SIG-M5 treated with dmso at 0.1 percent for 504 hours (cell line): ENCODE results near the gene COBL.

Experiments
- DNase-seq: peaks from one replicate; lab custom pipeline; 2025; ENCODE audit not compliant: unreplicated experiment; lab: John Stamatoyannopoulos, UW

Gene COBL

DNA sequence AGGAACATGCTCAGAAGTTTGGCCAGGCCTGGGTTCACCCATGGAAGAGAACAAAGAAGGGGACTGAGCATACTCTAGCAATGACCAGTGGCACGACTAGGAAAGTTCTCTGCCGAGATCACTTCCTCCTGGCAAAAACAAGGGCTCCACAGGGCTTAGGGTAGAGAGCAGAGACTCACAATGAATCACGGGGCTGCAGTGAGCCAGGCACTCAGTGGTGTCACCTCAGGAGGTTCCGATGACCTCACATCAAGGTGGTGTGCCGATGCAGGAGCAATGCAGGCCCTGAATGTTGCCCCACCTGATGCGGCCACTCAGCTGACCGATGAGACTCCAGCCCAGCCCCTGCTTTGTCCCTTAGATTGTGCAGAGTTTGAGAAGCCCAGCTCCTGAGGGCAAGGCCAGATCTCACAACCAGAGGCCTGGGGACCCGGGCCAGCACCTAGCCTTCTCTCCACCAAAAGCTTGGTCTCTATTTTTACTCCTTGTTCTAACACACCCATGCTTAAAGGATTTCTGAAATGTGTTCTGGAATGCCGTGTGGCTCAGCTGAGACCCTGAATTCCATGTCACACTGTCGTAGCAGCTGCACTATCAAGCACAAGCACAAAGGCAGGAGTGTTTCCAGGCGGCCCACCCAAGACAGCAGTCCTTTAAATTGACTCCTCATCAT, 60.9 kb downstream of the COBL start:
- no peak for DNase-seq

DNA sequence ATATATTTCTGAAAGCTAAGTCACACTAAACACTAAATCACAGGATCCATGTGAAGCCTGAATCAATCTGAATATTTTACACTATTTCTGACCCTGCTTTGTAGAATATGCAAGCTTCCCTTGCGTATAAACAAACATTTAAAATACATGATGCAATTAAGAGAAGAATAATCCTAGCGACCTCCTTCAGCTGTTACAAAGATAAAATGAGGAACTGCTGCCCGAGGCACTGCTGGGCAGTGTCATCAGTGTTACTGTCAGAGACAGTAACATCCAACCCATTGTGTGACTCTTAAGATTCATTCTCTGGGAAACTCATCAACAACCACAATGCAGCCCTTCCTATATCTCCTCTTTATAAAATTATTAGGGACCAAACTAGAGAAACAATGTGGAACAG, 61.6 kb downstream of the COBL start:
- no peak for DNase-seq

GRCh38 chr7:51253157-51253556, 63.5 kb downstream of the COBL start:
- DNase-seq = no peak

GRCh38 chr7:51251290-51251689, 65.3 kb downstream of the COBL start:
- no peak for DNase-seq

- DNase-seq = no peak
These were observed 66.1 kb downstream of the COBL start for GRCh38 chr7:51250512-51250911.

- no peak for DNase-seq
These were observed 66.6 kb downstream of the COBL start for GRCh38 chr7:51249991-51250390.

DNA sequence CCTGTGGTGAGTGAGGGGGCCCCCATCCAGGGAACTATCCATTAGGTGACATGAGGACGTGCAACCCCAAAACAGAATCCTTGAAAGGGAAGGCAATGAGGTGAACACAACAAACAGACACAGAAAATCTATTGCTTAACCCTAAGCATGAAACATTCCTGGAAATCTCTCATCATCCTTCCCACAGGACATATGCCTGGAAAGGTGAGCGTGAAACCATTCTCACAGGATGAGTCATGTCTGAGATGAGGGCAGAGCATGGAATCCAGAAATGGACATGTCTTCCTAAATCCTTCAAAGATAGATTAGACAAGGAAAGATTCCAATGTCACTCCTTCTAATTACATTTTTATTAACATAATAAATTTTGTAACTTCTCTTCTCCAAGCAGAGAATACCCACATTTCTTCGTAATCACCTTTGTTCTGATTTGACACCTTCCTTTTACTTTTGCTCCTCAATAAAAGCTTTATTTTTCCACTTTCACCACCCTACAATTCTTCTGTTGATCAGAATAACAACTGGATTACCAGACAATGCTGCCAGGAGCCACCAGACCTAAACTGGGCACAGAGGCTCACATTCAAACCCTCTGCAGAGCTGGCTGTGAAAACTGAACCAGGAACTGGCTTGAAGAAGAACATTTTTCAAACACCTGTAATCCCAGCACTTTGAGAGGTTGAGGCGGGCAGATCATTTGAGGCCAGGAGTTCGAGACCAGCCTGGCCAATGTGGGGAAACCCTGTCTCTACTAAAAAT, 67.2 kb downstream of the COBL start:
- no peak for DNase-seq

- no peak for DNase-seq
These were observed 70.1 kb downstream of the COBL start for GRCh38 chr7:51246258-51247245.

- DNase-seq = no peak
These were observed 71.7 kb downstream of the COBL start for GRCh38 chr7:51244885-51245284.

DNA sequence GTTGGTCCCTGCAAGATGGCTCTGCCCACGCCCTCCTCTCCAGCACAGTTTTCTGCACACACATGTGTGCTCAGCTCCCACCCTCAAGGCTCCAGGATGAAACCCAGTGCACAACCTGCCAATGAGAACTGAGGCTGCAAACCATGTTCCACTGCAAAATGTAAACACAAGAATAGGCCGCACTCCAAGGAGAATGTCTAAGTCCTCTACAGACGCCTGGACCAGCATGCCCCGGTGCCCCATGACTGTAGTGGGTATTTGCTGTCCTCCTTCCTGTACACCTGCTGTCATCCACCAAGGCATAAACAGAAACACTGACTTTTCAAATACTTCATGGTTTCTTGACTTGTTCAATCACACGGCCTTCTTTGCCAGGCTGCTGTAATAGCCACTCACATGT, 72.6 kb downstream of the COBL start:
- DNase-seq = no peak

DNA sequence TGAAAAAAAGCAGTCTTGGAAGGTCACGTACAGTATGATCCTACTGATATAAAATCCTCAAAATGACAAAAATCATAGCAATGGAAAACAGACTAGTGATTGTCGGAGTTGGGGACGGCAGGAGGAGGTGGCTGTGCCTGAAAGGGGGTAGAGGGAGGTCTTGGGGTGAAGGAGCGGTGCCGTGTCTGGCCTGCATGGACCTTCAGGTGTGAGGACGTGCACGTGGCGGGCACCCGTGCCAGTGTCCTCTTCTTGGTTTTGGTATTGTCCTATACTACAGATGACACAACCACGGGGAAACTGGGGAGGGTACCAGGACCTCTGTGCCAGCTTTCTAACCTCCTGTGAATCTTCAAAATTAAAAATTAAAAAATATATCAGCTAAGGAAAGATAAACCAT, 73.0 kb downstream of the COBL start:
- no peak for DNase-seq

- no peak for DNase-seq
These were observed 73.6 kb downstream of the COBL start for GRCh38 chr7:51242881-51243518.

- DNase-seq = no peak
These were observed 74.5 kb downstream of the COBL start for GRCh38 chr7:51242007-51242691.

DNA sequence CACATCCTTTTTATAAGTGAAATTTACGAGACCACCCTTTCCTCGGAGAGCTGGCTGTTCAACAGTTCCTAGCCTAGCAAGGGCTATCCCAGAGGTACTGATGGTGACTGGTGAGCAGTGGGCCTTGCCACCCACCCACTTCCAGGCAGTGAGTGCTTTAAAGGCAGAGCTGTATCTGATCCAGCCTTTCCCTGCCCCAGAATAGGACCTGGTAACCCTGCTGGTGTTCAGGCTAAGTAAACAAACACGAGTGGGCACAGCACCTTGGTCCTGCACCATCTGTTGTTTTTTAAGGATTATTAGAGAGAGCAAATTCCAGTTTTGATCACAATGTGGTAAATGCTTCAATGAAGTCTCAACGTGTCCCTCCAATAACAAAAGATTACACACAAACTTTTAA, 75.7 kb downstream of the COBL start:
- DNase-seq = no peak

DNA sequence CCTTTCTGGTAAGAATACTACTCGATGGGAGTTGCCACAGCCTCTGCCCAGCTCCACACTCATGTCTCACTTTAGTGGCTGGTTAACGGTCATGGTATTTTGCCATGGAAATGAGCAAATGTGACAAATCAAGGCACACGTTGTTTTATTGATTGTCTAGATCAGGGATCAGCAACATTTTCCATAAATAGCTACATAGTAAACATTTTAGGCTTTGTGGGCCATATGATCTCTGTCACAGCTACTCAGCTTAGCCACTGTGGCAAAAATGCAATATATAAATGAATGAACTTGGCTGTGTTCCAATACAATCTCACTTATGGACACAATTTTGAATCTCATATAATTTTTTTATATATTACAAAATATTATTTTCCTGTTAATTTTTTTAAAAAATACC, 76.9 kb downstream of the COBL start:
- no peak for DNase-seq

DNA sequence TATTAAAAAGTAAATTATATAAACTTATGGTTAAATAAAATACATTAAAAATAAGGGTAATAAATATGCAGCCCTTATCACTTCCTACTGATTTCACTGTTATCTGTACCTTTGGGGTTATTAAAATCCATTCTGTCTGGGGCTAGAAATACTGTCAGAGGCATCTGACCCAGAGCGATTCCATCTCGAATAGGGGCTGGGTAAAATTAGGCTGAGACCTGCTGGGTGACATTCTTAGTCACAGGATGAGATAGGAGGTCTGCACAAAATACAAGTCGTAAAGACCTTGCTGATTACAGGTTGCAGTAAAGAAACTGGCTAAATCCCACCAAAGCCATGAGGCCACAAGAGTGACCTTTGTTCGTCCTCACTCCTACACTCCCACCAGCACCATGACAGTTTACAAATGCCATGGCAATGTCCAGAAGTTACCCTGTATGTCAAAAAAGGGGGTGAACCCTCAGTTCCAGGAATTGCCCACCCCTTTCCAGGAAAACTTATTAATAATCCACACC, 77.6 kb downstream of the COBL start:
- no peak for DNase-seq

GRCh38 chr7:51237446-51238133, 79.0 kb downstream of the COBL start:
- DNase-seq = no peak

GRCh38 chr7:51236470-51237132, 80.0 kb downstream of the COBL start:
- DNase-seq = no peak
